Osteoblast (primary cell): ENCODE data around the gene XAB2. TPM values are rescaled to one million over a fixed set of nuclear protein-coding genes. Genes with fewer than 3 reads are reported as not detected.

ENCODE experiments used
- DNase-seq: peaks from one replicate; pipeline ENCODE4 v3.0.0; 2011; ENCODE audit warnings: low spot score, mixed read lengths; ENCODE audit not compliant: insufficient read length; ENCODE audit errors: missing footprints
- H2AFZ ChIP-seq: 2 replicates; pipeline ENCODE4 v1.6.0; 2011; ENCODE audit warnings: mild to moderate bottlenecking, low read length
- H3K27ac ChIP-seq: 2 replicates; pipeline ENCODE4 v1.5.1; 2011; ENCODE audit warnings: mild to moderate bottlenecking, low read depth, low read length, moderate library complexity
- H3K27me3 ChIP-seq: 2 replicates; pipeline ENCODE4 v1.6.0; 2012; ENCODE audit warnings: mild to moderate bottlenecking, control low read depth, inconsistent platforms, low read length, moderate library complexity; ENCODE audit not compliant: insufficient read depth
- H3K36me3 ChIP-seq: 2 replicates; pipeline ENCODE4 v1.5.1; 2011; ENCODE audit warnings: mild to moderate bottlenecking, low read length, control low read depth, moderate library complexity; ENCODE audit not compliant: insufficient read depth
- H3K4me1 ChIP-seq: 2 replicates; pipeline ENCODE4 v1.5.1; 2011; ENCODE audit warnings: mild to moderate bottlenecking, low read length, control low read depth, moderate library complexity; ENCODE audit not compliant: insufficient read depth
- H3K4me2 ChIP-seq: 2 replicates; pipeline ENCODE4 v1.6.0; 2011; ENCODE audit warnings: mild to moderate bottlenecking, low read length; ENCODE audit not compliant: insufficient read depth
- H3K4me3 ChIP-seq: fragments of 200-600 bp; sonication (generic); 3 replicates; pipeline ENCODE4 v1.5.1; 2012; ENCODE audit warnings: mild to moderate bottlenecking, low read length, inconsistent platforms; ENCODE audit not compliant: insufficient read depth
- H3K79me2 ChIP-seq: 2 replicates; pipeline ENCODE4 v1.6.0; 2012; ENCODE audit warnings: mild to moderate bottlenecking, low read length, control low read depth, inconsistent platforms; ENCODE audit not compliant: insufficient read depth
- H3K9me3 ChIP-seq: 2 replicates; pipeline ENCODE4 v1.5.1; 2011; ENCODE audit warnings: low read depth, low read length, control low read depth
- H4K20me1 ChIP-seq: 2 replicates; pipeline ENCODE4 v1.6.0; 2012; ENCODE audit warnings: mild to moderate bottlenecking, low read length, control low read depth; ENCODE audit not compliant: insufficient read depth
- total RNA-seq: library from RNA; depleted of rRNA; stranded (reverse); fragments of >200 nt; gene quantifications from 2 replicates; pipeline ENCODE4 v1.2.3, GENCODE V29; 2012
- TF ChIP-seq, protein P1 (sequence below): IDR thresholded peaks from 2 replicates; pipeline ENCODE4 v1.5.1; 2011; ENCODE audit warnings: mild to moderate bottlenecking, low read depth, low read length, moderate library complexity; ENCODE audit errors: extremely low read depth

Gene XAB2
- total RNA-seq, 1 donor, result 40.5 TPM

DNA sequence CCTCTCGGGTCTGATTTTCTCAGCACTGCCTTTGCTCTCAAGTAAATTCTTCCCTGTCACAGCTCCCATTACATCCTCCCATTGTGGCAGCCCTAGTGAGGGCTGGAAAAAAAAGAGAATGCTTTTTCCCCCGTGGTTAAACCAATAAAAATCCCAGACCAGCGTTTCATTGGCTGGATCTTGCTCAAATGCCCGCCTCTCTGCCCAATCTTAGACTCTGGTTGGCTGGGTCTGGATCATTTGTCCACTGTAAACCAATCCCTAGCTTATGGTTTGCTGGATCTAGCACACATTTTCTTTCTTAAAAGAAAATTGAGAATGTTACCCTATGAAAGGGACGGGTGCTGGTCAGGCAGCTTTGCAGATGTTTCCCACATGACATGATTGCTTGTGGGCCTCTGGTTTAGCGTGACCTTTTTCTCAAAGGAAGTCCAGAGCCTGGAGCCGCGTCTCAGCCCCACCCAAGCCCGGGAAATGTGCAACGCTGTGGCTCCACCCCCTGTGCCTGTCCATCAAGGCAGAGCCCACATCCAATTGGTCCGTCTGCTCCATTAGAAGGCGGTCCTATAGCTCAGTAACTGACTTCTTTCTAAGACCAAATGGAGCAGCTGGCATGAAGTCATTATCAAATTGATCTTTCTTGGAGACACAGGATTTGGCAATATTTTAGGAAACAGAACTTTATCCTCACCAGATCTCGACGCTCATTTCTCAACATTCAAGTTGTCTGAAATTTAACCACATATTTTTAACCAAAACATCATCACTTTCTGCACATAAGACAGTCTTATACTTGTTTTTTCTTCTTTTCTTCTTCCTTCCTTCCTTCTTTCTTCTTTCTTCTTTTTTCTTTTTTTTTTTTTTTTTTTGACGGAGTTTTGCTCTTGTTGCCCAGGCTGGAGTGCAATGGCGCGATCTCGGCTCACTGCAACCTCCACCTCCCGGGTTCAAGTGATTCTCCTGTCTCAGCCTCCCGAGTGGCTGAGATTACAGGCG, 45.0 kb upstream of the XAB2 start:
- Histone ChIP-seq H3K4me2 (no peak overlapping the region), H3K27me3 (peaks cover 4% of the 10 kb centered on the region)
- TF ChIP-seq, protein P1, sequence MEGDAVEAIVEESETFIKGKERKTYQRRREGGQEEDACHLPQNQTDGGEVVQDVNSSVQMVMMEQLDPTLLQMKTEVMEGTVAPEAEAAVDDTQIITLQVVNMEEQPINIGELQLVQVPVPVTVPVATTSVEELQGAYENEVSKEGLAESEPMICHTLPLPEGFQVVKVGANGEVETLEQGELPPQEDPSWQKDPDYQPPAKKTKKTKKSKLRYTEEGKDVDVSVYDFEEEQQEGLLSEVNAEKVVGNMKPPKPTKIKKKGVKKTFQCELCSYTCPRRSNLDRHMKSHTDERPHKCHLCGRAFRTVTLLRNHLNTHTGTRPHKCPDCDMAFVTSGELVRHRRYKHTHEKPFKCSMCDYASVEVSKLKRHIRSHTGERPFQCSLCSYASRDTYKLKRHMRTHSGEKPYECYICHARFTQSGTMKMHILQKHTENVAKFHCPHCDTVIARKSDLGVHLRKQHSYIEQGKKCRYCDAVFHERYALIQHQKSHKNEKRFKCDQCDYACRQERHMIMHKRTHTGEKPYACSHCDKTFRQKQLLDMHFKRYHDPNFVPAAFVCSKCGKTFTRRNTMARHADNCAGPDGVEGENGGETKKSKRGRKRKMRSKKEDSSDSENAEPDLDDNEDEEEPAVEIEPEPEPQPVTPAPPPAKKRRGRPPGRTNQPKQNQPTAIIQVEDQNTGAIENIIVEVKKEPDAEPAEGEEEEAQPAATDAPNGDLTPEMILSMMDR, result no peak

DNA sequence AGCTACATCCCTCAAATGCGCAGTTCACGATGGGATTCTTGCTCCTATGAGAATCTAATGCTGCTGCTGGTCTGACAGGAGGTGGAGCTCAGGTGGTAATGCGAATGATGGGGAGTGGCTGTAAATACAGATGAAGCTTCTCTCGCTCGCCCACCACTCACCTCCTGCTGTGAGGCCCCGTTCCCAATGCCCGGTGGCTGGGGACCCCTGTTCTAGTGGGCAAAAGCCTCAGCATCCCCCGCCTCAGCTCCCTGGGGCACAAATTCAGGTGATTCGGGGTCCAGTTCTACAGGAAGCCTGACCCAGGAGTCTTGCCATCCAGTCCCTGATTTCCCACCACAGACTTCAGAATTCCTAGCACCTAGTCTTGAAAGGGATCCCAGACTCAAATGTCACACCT, 43.2 kb upstream of the XAB2 start:
- Histone ChIP-seq H3K4me2 (no peak overlapping the region), H3K9me3 (no peaks in the 10 kb centered on the region), H3K4me3 (no peak overlapping the region), H2AFZ (no peak overlapping the region), H3K27me3 (no peaks in the 10 kb centered on the region), H3K36me3 (no peaks in the 10 kb centered on the region), H4K20me1 (no peaks in the 10 kb centered on the region), H3K4me1 (no peaks in the 10 kb centered on the region), H3K27ac (no peak overlapping the region), H3K79me2 (no peaks in the 10 kb centered on the region)
- TF ChIP-seq, protein P1, result no peak
- DNase-seq, result peak; percentile 62

More for the DNA sequence above, 45.0 kb upstream of the XAB2 start:
- H3K79me2 ChIP-seq, result no peaks in the 10 kb centered on the region
- H2AFZ ChIP-seq, result no peak overlapping the region
- DNase-seq, result peak; percentile 96
- H3K4me1 ChIP-seq, result no peaks in the 10 kb centered on the region
- H3K36me3 ChIP-seq, result no peaks in the 10 kb centered on the region
- no peaks in the 10 kb centered on the region for H4K20me1 ChIP-seq
- no peak overlapping the region for H3K27ac ChIP-seq
- no peak overlapping the region for H3K4me3 ChIP-seq
- H3K9me3 ChIP-seq, result no peaks in the 10 kb centered on the region

DNA sequence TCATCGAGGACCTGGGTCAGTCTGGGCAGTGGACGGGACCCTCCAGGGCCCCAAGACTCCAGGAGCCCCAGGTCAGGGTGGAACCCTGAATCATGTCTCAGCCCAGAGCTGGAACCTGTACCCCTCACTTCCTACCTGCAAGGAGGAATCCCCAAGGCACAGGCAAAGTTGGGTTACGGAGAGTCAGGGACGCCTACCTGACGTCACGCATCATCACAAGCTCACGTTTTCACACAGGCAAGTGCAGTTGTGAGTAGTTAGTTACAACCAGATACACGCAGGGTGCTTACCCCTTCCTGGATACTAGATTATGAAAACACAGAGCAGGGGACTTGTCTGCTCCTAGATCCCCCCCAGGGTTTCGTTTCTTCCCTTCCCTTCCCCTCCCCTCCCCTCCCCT, 41.4 kb upstream of the XAB2 start:
- Histone ChIP-seq H3K27ac (no peak overlapping the region), H3K4me1 (no peaks in the 10 kb centered on the region), H3K79me2 (no peaks in the 10 kb centered on the region), H4K20me1 (no peaks in the 10 kb centered on the region), H3K36me3 (no peaks in the 10 kb centered on the region), H3K9me3 (no peaks in the 10 kb centered on the region), H3K4me3 (no peak overlapping the region), H2AFZ (no peak overlapping the region), H3K4me2 (no peak overlapping the region), H3K27me3 (no peaks in the 10 kb centered on the region)
- peak; percentile 62 for DNase-seq
- TF ChIP-seq, protein P1, result no peak

DNA sequence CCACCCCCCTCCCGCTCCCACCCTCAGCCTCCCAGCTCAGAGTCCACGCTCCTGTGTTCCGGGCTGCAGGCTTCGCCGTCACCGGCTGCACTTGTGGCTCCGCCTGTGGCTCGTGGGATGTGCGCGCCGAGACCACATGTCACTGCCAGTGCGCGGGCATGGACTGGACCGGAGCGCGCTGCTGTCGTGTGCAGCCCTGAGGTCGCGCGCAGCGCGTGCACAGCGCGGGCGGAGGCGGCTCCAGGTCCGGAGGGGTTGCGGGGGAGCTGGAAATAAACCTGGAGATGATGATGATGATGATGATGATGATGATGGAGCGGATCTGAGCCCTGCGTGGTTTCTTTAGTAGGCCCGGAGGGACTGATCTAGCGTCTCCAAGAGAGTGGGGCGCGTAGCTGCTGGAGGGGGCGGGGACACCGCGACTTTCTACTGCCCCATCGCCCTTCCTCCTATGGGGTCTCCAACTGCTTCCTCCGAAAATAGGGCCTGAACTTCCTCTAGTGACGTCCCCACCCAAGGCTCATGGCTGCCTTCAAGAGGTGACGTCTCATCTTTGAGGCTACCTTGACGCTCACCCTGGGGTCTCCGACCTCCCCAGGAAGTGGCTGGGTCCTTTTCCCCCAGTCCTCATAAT, 40.9 kb upstream of the XAB2 start:
- Histone ChIP-seq H3K27me3 (no peaks in the 10 kb centered on the region), H3K4me1 (no peaks in the 10 kb centered on the region), H3K4me3 (no peak overlapping the region), H2AFZ (no peak overlapping the region), H3K27ac (no peak overlapping the region), H3K79me2 (no peaks in the 10 kb centered on the region), H3K36me3 (no peaks in the 10 kb centered on the region), H4K20me1 (no peaks in the 10 kb centered on the region), H3K9me3 (no peaks in the 10 kb centered on the region), H3K4me2 (no peak overlapping the region)
- DNase-seq, result peak; percentile 82
- TF ChIP-seq, protein P1, result no peak
